Measurements from ENCODE around the gene GAS7.

GAS7 gene

DNA sequence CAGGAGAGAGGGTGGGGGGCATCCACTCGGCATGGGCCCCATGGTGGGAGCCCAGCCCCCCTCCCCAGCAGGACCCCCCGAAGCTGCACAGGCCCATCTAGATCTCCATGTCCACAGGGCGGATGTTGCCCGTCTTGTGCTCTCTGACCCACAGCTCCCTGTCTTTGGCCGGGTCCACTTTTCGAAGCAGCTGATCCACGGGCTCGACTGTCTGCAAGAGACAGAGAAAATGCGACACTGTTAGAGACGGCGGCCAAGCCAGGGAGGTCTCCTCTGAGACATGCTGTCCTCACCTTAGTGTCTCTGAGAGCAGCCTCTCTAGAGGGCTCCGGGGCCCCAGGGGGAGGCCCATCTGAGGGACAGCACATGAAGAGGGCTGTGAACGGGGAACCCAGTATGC lies 281.3 kb downstream of the GAS7 start:
- DNase-seq (ENCODE audit: low spot score): no peak

DNA sequence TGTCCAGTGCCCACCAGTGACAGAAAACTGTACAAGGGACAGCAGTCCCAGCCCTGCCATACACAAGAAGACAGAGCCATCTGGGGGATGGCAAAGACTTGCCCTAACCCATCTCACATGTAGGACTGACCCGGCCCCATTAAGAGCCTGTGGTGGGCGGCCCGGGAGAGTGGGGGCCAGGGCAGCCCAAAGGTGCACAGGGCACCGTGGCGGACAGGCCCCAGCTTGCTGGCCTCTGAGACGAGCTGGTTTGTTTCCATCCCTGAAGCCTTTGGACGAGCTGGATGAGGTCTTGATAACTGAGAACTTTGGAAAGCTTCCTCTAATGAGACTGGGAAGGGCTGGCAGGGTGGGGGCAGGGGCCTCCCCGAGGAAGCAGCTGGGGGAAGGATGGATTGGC lies 282.3 kb downstream of the GAS7 start:
- no peak for DNase-seq (ENCODE audit: low spot score)

DNA sequence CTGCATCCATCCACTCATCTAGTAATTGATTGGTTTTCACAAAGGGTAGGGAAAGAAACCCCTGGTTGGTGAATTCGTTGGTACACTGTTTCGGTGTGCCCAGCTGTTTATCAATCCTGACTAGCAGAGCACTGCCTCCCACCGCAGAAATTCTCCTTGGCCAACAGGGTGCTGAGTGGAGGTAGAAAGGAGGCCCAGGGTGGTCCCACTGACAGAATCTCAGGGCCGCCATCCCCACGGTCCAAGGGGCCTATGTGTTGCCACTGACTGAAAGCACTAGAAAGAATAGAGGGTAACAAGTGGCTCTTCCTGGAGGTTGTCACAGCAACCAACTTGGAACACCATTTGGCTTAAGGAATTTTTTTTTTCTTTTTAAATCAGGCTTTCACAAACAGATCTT lies 284.9 kb downstream of the GAS7 start:
- DNase-seq (ENCODE audit: low spot score): no peak

DNA sequence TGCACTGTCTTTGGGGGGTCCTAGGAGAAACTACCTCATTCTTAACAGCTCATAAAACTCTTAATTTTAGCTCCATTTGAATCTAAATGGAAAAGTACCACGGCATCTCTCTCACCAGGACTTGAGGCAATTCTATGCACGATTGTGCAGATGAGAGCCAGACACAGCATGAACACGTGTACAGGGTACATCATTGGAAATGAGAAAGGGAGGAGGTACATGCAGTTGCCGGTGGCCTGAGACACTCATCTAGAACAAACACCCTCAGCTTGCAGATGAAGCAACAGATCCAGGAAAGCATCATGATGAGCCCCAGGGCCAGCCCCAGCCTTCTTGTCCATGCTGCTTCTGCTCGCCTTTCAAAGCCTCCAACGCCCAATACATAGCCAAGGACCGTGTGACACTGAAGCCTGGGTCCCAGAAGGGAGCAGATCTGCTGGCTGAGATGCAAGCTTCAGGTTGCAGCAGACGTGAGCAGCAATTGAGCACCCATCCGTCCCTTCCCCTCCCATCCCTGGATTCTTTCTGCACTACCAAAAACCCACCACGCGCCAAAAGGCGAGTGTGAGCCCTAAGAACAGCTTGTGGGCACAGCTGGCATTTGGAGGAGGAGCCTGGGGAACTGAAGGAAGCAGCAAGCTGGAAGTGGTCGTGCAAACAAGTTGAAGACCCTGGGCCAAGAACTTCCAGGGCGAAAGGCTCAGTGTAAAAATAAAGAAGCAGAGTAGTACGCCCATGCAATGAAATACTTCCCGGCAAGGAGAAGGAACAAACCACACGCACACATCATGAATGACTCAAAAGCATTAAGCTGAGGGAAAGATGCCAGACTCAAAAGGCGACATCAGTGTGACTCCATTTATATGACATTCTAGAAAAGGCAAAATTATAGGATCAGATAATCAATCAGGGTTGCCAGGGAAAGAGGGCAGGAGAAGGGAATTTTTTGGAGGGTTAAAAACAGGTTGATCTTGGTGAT lies 286.0 kb downstream of the GAS7 start:
- no peak for DNase-seq (ENCODE audit: low spot score)

DNA sequence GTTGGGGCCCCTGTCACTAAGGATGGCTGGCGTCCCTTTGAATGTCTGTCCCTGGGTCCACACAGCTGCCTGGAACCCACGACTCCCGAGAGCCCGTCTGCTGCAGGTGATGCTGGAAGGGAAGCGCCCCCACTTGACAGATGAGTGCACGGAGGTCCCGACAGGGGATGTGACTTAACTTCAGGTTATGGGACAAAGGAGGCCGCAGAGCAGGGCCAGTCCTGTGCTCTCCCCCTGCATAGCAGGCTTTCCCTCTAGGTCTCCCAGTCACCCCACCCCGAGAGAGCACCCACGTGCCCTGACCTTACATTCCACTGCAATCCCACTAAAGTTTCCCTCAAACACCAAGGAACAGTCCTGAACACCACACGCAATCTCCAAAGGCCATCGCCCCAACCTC lies 287.3 kb downstream of the GAS7 start:
- DNase-seq (ENCODE audit: low spot score): no peak

DNA sequence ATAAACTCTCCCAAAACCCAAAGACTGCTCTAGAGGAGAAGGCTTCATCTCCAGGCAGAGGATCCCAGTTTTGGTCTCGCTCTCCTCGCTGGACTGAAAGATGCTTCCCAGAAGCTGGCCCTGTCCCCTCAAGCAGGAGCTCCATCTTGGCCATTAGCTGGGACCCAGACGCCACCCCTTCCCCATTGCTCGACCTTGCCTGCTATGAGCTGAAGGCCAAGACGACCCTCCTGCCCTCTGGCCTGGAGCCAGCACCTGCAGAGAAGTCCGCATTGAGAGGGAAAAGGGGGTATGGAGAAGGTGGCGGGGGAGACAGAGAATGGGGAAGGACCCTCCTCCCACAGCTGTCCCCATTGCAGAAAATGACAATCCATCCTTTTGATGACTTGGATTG lies 289.8 kb downstream of the GAS7 start:
- no peak for DNase-seq (ENCODE audit: low spot score)

DNA sequence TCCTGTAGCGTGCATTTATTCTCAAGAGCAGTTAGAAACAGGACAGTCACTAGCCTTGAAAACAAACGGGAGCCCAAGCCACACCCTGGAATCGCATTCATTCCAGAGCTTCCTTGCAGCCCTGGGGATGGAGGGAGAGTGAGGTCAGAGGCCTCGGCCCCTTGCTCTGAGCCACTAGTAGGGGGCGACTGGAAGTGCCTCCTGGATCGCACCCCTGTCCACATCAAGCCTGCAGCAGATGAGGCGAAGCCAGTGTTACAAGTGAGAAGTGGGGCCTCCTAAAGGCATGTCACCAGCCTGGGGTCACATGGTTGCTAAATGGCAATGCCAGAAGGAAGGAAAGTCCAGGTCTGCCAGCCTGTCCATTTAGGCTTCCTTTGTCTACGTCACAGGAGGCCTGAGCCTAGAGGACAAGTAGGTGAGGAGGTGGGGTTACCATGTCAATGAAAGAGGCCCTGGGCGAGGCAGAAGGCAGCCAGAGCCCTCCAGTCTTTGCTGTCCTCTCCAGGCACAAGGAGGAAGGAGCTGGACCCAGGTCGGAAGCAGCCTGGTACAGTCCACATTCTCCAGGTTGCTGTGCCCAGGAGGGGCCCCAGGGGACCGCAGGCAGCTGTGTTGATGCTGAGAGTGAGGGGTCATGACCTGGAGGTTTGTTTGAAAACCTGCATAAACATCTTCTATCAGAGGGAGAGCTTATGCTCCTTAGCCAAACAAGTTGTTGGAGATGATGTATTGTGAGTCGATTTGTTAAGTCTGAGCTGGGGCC lies 290.3 kb downstream of the GAS7 start:
- no peak for DNase-seq (ENCODE audit: low spot score)

DNA sequence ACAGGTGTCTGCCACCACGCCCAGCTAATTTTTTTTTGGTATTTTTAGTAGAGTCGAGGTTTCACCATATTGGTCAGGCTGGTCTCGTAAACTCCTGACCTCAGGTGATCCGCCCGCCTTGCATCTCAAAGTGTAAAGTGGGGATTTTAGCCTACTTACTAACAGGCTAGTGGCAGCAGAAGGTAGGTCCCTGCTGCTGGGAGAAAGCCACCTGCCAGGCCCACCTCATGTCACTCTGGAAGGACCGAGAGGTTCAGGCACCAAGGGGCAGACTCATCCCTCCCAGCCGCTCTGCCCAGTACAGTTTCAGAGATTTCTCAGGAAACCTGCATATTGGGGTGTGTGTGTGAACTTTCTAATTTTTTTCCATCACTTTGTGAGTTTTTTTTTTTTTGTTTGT lies 291.3 kb downstream of the GAS7 start:
- no peak for DNase-seq (ENCODE audit: low spot score)

DNA sequence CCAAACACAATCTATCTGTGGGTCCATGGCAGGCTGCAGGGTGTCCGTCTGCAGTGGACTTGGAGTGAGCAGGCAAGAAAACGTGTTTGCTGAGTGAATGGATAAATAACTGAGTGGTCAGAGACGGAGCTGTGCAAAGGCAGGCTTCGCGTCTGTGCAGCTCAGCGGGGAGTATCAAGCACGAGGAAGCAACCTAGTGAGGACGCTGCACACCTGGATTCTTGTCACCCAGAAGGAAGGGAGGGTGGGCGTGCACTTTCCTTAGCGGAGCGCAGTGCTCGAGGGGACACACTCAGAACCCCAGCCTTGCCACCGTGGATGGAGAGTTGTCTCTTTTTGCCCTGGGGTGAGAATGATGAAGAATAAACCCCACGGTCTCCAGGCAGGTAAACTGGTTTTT lies 291.8 kb downstream of the GAS7 start:
- DNase-seq (ENCODE audit: low spot score): no peak

DNA sequence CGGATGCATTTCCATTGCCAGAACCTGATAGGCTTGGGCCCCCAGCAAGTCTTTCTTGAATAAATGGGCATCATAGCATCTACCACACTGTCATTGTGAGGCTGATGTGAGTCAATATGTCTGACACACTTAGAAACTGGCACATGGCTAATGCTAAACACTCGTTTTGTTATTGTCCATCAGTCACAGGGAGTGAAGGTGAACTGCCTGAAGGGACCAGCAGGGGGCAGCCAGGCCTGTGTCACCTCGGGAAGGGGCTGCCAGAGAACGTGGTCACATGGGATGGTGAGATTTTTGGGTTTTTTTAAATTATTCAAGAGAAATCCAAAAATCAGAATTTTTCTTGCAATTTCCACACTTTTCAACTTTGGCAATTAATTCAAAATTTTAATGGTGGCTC lies 292.5 kb downstream of the GAS7 start:
- DNase-seq (ENCODE audit: low spot score): no peak

DNA sequence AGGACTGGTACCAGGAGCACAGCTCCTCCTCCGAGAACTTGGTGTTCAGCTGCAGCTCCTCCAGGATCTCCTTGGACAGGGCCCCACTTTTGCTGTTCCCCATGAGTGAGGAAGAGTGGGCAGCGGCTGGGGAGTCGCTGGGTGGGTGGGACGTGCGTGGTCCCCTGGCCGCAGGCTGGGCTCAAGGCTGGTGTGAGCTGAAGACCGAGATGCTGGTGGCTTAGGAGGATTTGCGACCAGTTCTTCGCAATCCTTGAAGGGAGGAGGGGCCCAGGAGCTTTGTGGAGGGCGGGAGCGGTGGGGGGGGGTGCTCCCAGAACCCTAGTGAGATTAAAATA lies 293.4 kb downstream of the GAS7 start, which contains the start of gene RCVRN:
Gene RCVRN (minus strand): TSS at position 194 of the 338 bp plus-strand sequence. CDS start 91 bp downstream, at position 103.
- no peak for DNase-seq (ENCODE audit: low spot score)

DNA sequence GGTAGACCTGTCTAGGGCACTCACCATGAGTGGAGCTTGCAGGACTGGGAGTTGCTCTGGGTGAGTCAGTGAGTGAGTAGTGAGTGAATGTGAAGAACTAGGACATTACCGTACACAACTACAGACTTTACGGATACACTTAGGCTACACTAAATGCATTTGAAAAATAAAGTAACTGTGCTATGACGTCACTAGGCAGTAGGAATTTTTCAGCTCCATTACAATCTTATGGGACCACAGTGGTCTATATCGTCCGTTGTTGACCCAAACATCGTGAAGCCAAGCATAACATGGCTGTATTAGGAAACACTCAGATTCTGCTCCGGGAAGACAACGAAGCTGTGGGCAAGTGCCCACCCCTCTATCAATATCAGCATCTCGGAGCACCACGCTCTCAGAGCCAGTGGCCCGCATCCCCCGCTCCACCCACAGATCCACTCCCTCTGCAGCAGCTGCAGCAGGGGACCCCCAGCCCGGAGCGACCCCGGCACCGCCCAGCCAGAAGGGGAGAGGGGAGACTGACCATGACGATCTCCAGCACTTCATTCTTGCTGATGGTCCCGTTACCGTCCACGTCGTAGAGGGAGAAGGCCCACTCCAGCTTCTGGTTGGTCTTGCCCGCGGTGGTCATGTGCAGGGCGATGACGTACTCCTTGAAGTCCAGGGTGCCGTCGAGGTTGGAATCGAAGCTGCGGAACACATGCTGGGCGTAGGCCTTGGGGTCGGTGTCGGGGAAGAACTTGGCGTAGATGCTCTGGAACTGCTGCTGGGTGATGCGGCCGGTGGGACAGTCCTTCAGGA lies 293.9 kb downstream of the GAS7 start:
- DNase-seq (ENCODE audit: low spot score): no peak

DNA sequence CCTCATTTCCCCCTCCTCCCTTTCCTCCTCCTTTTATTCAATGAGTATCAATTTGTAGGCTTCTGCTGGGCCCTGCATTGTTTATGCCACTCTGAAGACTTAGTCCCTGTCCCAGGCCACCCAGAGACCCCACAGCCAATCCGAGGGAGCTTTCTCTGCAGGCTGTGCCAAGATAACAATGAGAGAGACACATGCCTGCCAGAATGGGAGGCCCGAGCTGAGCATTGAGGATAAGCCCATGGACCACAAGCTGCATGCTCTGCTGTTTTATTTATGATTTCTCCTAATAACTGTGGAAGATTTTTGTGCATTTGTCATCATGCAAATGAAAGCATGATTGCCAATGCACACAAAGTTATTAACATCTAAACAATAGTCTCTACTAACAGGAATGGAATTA lies 296.3 kb downstream of the GAS7 start:
- DNase-seq (ENCODE audit: low spot score): no peak

DNA sequence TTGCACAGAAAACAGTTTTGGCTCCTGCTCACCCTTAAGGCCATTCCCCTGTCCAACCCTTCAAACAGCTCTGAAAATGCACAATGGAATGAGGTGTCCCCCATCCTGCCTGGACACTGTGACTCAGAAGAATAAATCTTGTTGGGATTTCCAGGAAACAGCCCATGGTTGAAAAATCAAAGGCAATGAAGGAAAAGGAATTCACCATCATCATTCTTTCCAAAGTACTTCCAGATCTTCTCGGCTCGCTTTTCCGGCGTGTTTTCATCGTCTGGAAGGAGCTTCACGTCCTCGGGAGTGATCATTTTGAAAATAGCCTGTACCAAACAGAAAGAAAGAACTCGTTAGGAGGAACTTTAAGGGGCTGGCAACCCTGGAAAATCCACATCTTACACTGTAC lies 297.6 kb downstream of the GAS7 start:
- DNase-seq (ENCODE audit: low spot score): no peak

DNA sequence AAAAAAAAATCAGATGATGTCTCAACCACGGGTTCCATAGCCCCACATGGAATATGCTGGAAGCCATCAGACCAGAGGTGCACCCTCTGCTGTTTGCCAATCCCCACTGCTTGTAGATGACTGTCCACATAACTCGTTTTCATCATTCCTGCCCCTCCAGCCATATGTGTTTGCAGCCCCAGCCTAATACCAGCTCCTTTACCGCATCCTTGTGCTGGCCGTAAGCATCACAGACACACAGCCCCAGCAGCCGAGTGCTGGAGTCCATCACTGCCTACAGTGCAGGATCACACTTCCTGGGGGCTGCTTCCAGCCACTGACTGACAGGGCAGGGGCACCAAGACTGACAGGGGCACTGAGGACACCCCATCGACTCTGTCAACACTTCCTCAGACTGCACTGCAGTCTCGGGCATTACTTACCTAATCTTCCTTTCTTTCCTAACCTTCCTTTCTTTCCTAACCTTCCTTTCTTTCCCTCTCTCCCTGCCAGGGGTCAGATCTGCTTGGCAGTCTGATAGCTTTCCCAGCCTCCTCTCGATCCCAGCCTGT lies 298.3 kb downstream of the GAS7 start:
- DNase-seq (ENCODE audit: low spot score): no peak

DNA sequence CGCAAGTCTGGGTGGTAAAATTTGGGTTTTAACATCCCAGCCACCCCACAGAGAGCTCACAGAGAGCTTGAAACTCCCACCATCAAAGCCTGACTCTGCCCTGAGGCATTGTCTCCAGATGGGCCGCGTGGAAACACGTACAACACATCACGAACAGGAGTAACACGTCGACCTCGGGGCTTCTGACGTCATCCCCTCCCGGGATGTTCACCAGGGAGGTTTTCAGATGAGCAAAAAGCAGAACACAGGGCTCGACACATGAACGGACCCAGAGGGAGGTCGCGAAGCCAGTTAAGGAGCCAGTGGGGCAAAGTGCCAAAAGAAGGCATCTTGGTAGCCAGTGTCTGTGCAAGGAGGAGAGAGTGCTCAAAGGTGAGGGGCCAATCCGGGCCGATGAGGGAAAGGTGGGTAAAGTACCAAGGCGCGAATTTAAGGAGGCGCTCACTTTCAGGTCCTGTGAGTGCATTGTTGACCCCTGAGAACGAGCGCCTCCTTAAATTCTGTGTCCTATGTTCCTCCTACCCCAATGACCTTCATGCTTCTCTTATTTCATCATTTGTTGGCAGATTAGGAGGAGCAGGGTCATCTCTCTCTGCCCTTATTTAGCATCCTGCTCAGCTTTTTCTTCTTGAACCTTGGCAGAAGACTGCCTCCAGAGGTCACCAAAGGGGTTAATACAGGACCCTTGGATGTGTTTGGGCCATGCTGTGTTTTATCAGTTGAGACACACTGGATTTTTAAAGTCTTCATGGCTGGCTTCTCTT lies 298.9 kb downstream of the GAS7 start:
- no peak for DNase-seq (ENCODE audit: low spot score)

DNA sequence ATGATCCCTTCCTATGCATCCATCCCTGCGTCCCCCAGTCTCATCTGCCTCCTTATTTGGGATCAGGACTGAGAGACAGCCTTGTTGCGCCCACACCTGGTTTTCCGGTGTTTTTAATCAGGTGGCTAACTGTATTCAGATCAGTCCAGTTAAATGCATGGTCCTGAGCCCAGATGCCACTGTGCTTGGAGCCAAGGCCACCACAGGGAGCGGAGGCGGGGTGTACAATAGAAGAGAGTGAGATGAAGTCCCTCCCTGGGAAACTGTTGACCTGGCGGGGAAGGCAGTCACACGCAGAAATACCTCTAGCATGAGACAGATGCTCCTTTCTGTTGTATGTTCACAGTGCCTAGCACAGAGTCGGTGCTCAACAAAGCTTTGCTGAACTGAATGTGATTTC lies 299.6 kb downstream of the GAS7 start:
- DNase-seq (ENCODE audit: low spot score): no peak

DNA sequence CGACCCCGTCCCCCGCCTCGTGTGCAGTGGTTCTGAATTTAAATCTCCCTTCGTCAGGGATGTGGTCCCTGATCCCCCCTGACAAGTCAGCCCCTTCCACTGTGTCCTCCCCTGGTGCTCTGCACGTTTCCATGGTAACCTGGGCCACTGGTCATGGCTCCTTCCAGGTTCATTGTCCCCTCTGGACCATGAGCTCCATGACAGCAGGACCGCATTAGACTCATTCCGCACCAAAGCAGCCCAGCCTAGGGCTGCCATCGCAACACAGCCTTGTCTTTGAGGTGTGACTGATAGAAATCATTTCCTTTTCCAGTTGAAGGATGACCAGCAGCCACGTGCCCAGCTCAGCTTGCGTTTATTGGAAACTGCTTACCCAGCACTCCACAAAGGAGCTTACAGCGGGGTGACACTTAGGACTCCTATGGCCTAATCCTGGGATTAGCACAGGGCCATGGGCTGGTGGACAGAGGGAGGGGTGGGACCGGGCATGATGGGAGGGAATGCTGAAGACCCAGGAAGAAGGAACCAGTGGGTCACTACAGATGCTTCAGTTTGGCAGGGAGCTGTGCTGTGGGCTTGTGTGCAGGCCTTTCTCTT lies 300.9 kb downstream of the GAS7 start:
- no peak for DNase-seq (ENCODE audit: low spot score)

DNA sequence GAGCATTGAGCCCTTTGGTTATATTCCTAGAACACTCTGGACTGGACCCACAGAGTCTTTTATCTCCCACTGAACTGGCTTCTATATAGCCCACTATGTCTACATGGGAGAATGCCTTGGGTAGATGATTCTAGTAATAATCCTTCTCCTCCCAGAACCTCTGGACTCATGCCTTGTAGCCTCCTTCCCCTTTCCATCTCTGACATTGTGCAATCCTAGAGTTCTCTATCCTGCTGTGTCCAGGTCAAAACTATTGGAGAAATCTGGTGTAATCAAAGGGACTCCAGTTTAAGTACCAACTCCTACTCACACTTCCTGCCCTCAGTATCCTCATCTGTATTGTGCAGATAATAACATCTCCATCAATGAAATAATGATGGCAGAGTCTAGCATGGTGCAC lies 302.5 kb downstream of the GAS7 start:
- no peak for DNase-seq (ENCODE audit: low spot score)

DNA sequence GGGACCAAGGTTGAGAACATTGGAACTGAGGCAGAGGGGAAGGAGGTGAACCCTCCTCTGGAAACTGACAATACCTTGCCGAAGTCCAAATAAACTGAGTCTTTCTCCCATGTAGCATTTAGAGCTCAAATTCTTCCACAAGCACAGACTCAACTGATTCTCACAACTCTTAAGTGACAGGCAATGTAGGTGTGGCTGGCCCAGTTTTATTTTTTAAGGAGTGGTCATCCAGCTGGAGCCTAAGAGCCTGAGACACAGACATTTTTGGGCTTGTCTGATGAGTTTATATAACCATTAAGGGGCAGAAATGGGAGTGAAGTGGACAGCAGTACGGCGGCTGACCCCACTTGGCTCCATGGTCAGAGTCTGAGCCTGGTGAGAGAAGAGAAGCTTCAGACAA lies 304.2 kb downstream of the GAS7 start:
- DNase-seq (ENCODE audit: low spot score): no peak

DNA sequence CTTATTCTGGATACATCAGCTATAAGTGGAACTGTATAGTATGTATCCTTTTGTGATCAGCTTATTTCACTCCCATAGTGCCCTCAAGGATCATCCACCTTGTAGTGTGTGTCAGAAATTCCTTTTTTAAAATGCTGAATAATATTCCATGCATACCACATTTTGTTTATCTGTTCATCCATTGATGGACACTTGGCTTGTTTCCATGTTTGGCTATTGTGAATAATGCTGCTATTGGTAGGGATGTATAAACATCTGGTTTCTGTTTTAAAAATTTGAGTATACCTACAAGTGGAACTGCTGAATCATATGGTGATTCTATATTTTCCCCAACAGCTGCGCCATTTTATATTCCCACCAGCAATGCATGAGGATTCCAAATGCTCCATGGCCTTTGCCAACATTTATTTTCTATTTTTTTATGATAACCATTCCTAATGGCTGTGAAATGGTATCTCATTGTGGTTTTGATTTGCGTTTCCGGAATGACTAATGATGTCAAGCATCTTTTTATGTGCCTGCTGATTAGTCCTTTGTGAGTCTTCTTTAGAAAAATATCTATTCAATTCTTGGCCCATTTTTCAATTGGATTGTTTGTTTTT lies 304.9 kb downstream of the GAS7 start:
- no peak for DNase-seq (ENCODE audit: low spot score)

All from pons (tissue), 1 donor.